ENCODE data around the gene CDC14A. TPM values are rescaled to one million over a fixed set of nuclear protein-coding genes. Genes with fewer than 3 reads are reported as not detected.

CDC14A gene
- total RNA-seq, 4 donors from 2014 or later: 18.6 to 40.6 (median 28.8) TPM

DNA sequence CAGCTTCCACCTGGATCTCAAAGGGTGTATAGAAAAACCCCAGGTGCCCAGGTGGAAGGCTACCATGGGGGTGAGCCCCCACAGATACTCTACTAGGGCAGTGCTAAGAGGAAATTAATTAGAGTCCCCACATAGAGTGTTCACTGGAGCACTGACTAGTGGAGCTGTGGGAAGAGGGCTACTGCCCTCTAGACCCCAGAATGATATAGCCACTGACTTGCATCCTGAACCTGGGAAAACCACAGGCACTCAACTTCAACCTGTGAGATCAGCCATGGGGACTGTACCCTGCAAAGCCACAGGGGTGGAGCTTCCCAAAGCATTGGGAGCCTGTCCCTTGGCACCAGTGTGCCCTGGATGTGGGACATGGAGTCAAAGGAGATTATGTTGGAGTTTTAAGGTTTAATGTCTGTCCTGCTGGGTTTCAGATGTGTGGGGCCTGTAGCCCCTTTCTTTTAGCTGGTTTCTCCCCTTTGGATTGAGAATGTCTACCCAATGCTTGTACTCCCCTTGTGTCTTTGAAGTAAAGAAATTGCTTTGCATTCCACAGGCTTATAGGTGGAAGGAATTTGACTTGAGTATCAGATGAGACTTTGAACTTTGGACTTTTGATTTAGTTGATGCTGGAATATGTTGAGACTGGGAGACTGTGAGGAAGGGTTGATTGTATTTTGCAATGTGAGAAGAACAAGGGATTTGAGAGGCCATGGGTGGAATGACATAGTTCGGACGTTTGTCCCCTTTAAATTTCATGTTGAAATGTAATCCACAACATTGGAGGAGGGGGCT is 31.8 kb upstream of the CDC14A start:
- H3K4me1 ChIP-seq: peaks cover 0 to 12% (median 3%) of the 10 kb centered on the region in 4 donors
- DNase-seq (ENCODE audit: low spot score in 2 of 2): no peak
- H3K4me3 ChIP-seq: no peak overlapping the region
- 85 to 91% methylated on average over 2 of the region's 2 CpGs for WGBS, 2 donors
- no peaks in the 10 kb centered on the region for H3K36me3 ChIP-seq
- TF ChIP-seq, protein P1, sequence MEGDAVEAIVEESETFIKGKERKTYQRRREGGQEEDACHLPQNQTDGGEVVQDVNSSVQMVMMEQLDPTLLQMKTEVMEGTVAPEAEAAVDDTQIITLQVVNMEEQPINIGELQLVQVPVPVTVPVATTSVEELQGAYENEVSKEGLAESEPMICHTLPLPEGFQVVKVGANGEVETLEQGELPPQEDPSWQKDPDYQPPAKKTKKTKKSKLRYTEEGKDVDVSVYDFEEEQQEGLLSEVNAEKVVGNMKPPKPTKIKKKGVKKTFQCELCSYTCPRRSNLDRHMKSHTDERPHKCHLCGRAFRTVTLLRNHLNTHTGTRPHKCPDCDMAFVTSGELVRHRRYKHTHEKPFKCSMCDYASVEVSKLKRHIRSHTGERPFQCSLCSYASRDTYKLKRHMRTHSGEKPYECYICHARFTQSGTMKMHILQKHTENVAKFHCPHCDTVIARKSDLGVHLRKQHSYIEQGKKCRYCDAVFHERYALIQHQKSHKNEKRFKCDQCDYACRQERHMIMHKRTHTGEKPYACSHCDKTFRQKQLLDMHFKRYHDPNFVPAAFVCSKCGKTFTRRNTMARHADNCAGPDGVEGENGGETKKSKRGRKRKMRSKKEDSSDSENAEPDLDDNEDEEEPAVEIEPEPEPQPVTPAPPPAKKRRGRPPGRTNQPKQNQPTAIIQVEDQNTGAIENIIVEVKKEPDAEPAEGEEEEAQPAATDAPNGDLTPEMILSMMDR (IDR thresholded peaks at IDR 0.05): no peak
- no peak for TF ChIP-seq EP300 (IDR thresholded peaks at IDR 0.05)
- no peak for TF ChIP-seq POLR2A (IDR thresholded peaks at IDR 0.05)
- H3K27me3 ChIP-seq: no peaks in the 10 kb centered on the region
- H3K9me3 ChIP-seq: peaks cover 0 to 26% (median 0%) of the 10 kb centered on the region in 4 donors
- no peak overlapping the region for H3K27ac ChIP-seq

DNA sequence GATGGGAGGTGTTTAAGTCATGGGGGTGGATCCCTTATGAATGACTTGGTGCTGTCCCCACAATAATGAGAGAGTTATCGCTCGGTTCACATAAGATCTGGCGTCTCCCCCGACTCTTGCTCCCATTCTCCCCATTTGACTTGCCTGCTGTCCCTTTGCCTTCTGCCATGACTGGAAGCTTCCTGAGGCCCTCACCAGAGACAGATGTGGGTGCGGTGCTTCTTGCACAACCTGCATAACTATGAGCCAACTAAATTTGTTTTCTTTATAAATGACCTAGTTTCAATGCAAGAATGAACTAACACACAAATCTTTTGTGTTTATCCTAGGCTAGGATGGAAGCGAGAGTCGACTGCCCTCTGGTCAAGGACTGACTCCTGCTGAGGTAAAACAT is 31.2 kb upstream of the CDC14A start:
- Histone ChIP-seq H3K9me3 (peaks cover 0 to 20% (median 0%) of the 10 kb centered on the region in 4 donors), H3K4me1 (peaks cover 0 to 12% (median 3%) of the 10 kb centered on the region in 4 donors), H3K27ac (no peak overlapping the region), H3K36me3 (no peaks in the 10 kb centered on the region), H3K27me3 (no peaks in the 10 kb centered on the region), H3K4me3 (no peak overlapping the region)
- DNase-seq (ENCODE audit: low spot score in 2 of 2): no peak
- no peak for TF ChIP-seq POLR2A (IDR thresholded peaks at IDR 0.05)
- TF ChIP-seq, protein P1 (IDR thresholded peaks at IDR 0.05): no peak
- no peak for TF ChIP-seq EP300 (IDR thresholded peaks at IDR 0.05)
- 89 to 90% methylated on average over 7 of the region's 7 CpGs for WGBS, 2 donors

DNA sequence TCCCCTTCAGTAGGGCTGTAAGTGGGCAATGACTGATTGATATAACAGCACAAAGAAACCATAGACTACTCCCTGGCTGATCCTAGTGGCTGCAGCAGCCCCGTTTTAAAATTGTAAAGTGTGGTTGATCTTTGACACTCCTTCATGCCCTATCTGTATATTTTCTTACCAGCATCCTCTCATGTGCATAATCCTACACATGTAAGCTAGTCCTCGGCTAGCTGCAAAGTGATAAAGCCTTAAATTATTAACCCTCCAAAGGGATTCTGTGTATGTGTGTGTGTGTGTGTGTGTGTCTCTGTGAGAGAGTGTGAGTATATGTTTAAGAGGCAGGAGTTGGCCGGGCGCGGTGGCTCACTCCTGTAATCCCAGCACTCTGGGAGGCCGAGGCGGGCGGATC is 30.8 kb upstream of the CDC14A start:
- Histone ChIP-seq H3K4me3 (no peak overlapping the region), H3K27me3 (no peaks in the 10 kb centered on the region), H3K9me3 (peaks cover 0 to 19% (median 0%) of the 10 kb centered on the region in 4 donors), H3K36me3 (no peaks in the 10 kb centered on the region), H3K27ac (no peak overlapping the region), H3K4me1 (peaks cover 0 to 12% (median 3%) of the 10 kb centered on the region in 4 donors)
- 82 to 85% methylated on average over 8 of the region's 8 CpGs for WGBS, 2 donors
- TF ChIP-seq EP300 (IDR thresholded peaks at IDR 0.05): no peak
- TF ChIP-seq POLR2A (IDR thresholded peaks at IDR 0.05): no peak
- TF ChIP-seq, protein P1 (IDR thresholded peaks at IDR 0.05): no peak
- no peak for DNase-seq (ENCODE audit: low spot score in 2 of 2)

DNA sequence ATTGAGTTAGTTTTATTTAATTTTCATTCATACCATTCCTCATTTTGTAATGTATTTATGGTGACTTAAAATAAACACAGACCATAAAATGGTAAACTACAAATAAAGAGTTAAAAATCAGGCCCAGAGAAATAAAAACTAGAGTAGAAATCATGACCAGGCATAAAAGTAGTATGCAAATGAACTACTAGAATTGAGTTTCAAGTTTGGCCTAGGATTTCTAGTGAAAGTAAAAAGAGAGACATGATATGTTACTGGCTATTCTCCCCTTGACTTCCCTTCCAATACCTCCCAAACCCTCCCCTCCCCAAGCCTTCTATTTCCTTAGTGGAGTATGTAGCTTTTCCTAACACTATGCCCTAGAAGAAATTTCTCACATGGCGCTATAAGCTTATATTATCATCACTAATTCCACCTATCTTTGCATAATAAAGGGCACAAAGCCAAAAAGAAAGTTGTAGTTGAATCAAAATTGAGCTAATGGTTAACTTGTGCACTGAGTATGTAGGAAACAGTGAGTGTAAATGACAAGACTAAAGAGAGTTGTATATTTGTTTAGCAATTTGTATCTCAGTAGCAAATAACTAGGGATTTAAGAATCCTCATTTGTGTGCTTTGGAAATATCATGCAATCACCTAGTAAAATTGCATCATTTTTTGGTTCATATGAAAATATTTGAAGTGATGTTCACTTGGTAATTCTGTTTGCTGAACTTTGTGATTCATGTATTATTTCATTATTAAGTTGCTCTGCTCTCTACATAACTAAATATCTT is 29.7 kb upstream of the CDC14A start:
- H3K9me3 ChIP-seq: peaks cover 0 to 19% (median 0%) of the 10 kb centered on the region in 4 donors
- no peaks in the 10 kb centered on the region for H3K36me3 ChIP-seq
- TF ChIP-seq, protein P1 (IDR thresholded peaks at IDR 0.05): no peak
- TF ChIP-seq POLR2A (IDR thresholded peaks at IDR 0.05): no peak
- TF ChIP-seq EP300 (IDR thresholded peaks at IDR 0.05): no peak
- peaks cover 0 to 12% (median 3%) of the 10 kb centered on the region in 4 donors for H3K4me1 ChIP-seq
- no peaks in the 10 kb centered on the region for H3K27me3 ChIP-seq
- peak overlapping the region in 2 of 4 donors; percentile 31 to 68 for H3K27ac ChIP-seq
- WGBS, 2 donors: 57 to 73% methylated on average over 1 of the region's 1 CpG
- no peak for DNase-seq (ENCODE audit: low spot score in 2 of 2)
- H3K4me3 ChIP-seq: no peak overlapping the region

Data from tibial nerve (tissue), 4 donors.